Hematopoietic multipotent progenitor cell treated with erythropoietin and hydrocortisone succinate and interleukin-3 and kit ligand, for 15 days (in vitro differentiated cells): ENCODE results near the gene KDM6A.
A peak's percentile ranks its signal among the peaks of the same experiment; 100 is the strongest.
"Not testable (repeated sequence)": the region's sequence is repeated elsewhere in the genome, so short reads cannot be mapped to it uniquely, and the experiment has no call there.

ENCODE experiments used
- DNase-seq: peaks from one replicate; pipeline ENCODE4 v3.0.0-alpha.2; 2015; ENCODE audit warnings: low spot score

The KDM6A gene

GRCh38 chrX:44962944-44963343 lies 90.0 kb downstream of the KDM6A start:
- no peak for DNase-seq

- no peak for DNase-seq
These were observed 94.2 kb downstream of the KDM6A start for GRCh38 chrX:44967221-44967620.

- DNase-seq: no peak
These were observed 97.7 kb downstream of the KDM6A start for GRCh38 chrX:44970709-44971108.

GRCh38 chrX:44971674-44972073 lies 98.7 kb downstream of the KDM6A start:
- DNase-seq: peak; percentile 36

- no peak for DNase-seq
These were observed 99.1 kb downstream of the KDM6A start for GRCh38 chrX:44972132-44972531.

- no peak for DNase-seq
These were observed 100.5 kb downstream of the KDM6A start for GRCh38 chrX:44973420-44973932.

GRCh38 chrX:44974451-44974850 lies 101.5 kb downstream of the KDM6A start:
- peak; percentile 12 for DNase-seq

- DNase-seq: no peak
These were observed 102.8 kb downstream of the KDM6A start for GRCh38 chrX:44975666-44976263.

- no peak for DNase-seq
These were observed 106.0 kb downstream of the KDM6A start for GRCh38 chrX:44978976-44979375.

GRCh38 chrX:44980403-44980802 lies 107.4 kb downstream of the KDM6A start:
- DNase-seq: no peak

GRCh38 chrX:44980883-44981282 lies 107.9 kb downstream of the KDM6A start:
- DNase-seq: no peak

- DNase-seq: no peak
These were observed 117.2 kb downstream of the KDM6A start for GRCh38 chrX:44989995-44990770.

GRCh38 chrX:44992775-44993174 lies 119.8 kb downstream of the KDM6A start:
- no peak for DNase-seq

- DNase-seq: no peak
These were observed 123.3 kb downstream of the KDM6A start for GRCh38 chrX:44996277-44996676.

GRCh38 chrX:44997282-44997812 lies 124.4 kb downstream of the KDM6A start:
- no peak for DNase-seq

- DNase-seq: no peak
These were observed 124.9 kb downstream of the KDM6A start for GRCh38 chrX:44997888-44998287.

- not testable (repeated sequence) for DNase-seq
These were observed 126.2 kb downstream of the KDM6A start for GRCh38 chrX:44999237-44999636.

- not testable (repeated sequence) for DNase-seq
These were observed 126.9 kb downstream of the KDM6A start for GRCh38 chrX:44999872-45000271.

- no peak for DNase-seq
These were observed 128.1 kb downstream of the KDM6A start for GRCh38 chrX:45001048-45001447.

- DNase-seq: no peak
These were observed 130.1 kb downstream of the KDM6A start for GRCh38 chrX:45003085-45003484.

GRCh38 chrX:45006002-45006800 lies 133.2 kb downstream of the KDM6A start:
- no peak for DNase-seq

GRCh38 chrX:45007598-45007997 lies 134.6 kb downstream of the KDM6A start:
- DNase-seq: no peak
